MM.1S (cell line): ENCODE measurements around the gene SCRN3.

Experiments
- DNase-seq: peaks from one replicate; pipeline ENCODE4 v3.0.0-alpha.2; 2015
- H2AFZ ChIP-seq: fragments of 300-600 bp; sonication (generic); 2 replicates; pipeline ENCODE4 v1.6.0; 2016; ENCODE audit warnings: antibody characterized with exemption, low read length
- H3F3A ChIP-seq: fragments of 300-600 bp; sonication (generic); 2 replicates; pipeline ENCODE4 v1.6.1; 2016; ENCODE audit warnings: mild to moderate bottlenecking, antibody characterized with exemption, low read length, moderate library complexity, mixed read lengths; ENCODE audit not compliant: insufficient read depth
- H3K27ac ChIP-seq: fragments of 300-600 bp; sonication (generic); 2 replicates; pipeline ENCODE4 v1.5.1; 2016; ENCODE audit warnings: mild to moderate bottlenecking, low read length
- H3K27me3 ChIP-seq: fragments of 300-600 bp; sonication (generic); replicated peaks from 2 replicates; pipeline ENCODE4 v1.6.0; 2016; ENCODE audit warnings: low read length; ENCODE audit not compliant: insufficient read depth
- H3K36me3 ChIP-seq: fragments of 300-600 bp; sonication (generic); replicated peaks from 2 replicates; pipeline ENCODE4 v1.6.1; 2016; ENCODE audit warnings: mild to moderate bottlenecking, low read length, mixed read lengths; ENCODE audit not compliant: insufficient read depth
- H3K4me1 ChIP-seq: fragments of 300-600 bp; sonication (generic); 2 replicates; pipeline ENCODE4 v1.6.1; 2016; ENCODE audit warnings: low read length, mixed read lengths
- H3K4me2 ChIP-seq: fragments of 300-600 bp; sonication (generic); 2 replicates; pipeline ENCODE4 v1.6.0; 2016; ENCODE audit warnings: low read depth, low read length
- H3K4me3 ChIP-seq: fragments of 300-600 bp; sonication (generic); 2 replicates; pipeline ENCODE4 v1.5.1; 2016; ENCODE audit warnings: low read length, mixed read lengths
- H3K79me2 ChIP-seq: fragments of 300-600 bp; sonication (generic); 2 replicates; pipeline ENCODE4 v1.6.1; 2016; ENCODE audit warnings: mixed run types, low read length, mixed read lengths
- H3K9ac ChIP-seq: fragments of 300-600 bp; sonication (generic); 2 replicates; pipeline ENCODE4 v1.6.1; 2016; ENCODE audit warnings: low read length, mixed read lengths
- H3K9me2 ChIP-seq: fragments of 300-600 bp; sonication (generic); replicated peaks from 2 replicates; pipeline ENCODE4 v1.6.1; 2016; ENCODE audit warnings: mild to moderate bottlenecking, low read length, mixed read lengths; ENCODE audit not compliant: insufficient read depth
- H3K9me3 ChIP-seq: fragments of 300-600 bp; sonication (generic); replicated peaks from 2 replicates; pipeline ENCODE4 v1.6.1; 2016; ENCODE audit warnings: mild to moderate bottlenecking, low read length, mixed read lengths; ENCODE audit not compliant: insufficient read depth
- H4K20me1 ChIP-seq: fragments of 300-600 bp; sonication (generic); 2 replicates; pipeline ENCODE4 v1.6.1; 2016; ENCODE audit warnings: mild to moderate bottlenecking, low read length, moderate library complexity, mixed read lengths; ENCODE audit not compliant: insufficient read depth
- EZH2 ChIP-seq: fragments of 300-600 bp; sonication (generic); optimal IDR thresholded peaks from 2 replicates; pipeline ENCODE3; 2017; ENCODE audit warnings: low read depth, mild to moderate bottlenecking, antibody characterized with exemption, low read length, mixed read lengths
- EZH2phosphoT487 ChIP-seq: fragments of 300-600 bp; sonication (generic); IDR thresholded peaks from 2 replicates; pipeline ENCODE4 v1.6.1; 2018; ENCODE audit warnings: antibody characterized with exemption, low read length
- TF ChIP-seq, protein P1 (sequence below): fragments of 300-600 bp; sonication (generic); IDR thresholded peaks from 2 replicates; pipeline ENCODE4 v1.5.1; 2016; ENCODE audit warnings: antibody characterized with exemption, low read length, mixed read lengths

SCRN3 gene

DNA sequence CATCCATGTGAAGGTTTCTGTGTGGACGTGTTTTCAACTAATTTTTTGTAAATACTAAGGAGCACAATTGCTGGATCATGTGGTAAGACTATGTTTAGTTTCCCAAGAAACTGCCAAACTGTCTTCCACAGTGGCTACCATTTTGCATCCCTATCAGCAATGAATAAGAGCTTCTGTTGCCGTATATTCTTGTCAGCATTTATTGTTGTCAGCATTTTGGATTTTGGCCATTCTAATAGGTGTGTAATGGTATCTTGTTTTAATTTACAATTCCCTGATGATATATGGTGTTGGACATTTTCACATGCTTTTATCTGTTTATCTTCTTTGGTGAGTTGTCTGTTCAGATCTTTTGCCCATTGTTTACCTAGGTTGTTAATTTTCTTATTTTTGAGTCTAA, 34.5 kb downstream of the SCRN3 start:
- H3K4me1 ChIP-seq = no peaks in the 10 kb centered on the region
- H3K9me2 ChIP-seq = no peaks in the 10 kb centered on the region
- no peak overlapping the region for H3K4me3 ChIP-seq
- TF ChIP-seq, protein P1, sequence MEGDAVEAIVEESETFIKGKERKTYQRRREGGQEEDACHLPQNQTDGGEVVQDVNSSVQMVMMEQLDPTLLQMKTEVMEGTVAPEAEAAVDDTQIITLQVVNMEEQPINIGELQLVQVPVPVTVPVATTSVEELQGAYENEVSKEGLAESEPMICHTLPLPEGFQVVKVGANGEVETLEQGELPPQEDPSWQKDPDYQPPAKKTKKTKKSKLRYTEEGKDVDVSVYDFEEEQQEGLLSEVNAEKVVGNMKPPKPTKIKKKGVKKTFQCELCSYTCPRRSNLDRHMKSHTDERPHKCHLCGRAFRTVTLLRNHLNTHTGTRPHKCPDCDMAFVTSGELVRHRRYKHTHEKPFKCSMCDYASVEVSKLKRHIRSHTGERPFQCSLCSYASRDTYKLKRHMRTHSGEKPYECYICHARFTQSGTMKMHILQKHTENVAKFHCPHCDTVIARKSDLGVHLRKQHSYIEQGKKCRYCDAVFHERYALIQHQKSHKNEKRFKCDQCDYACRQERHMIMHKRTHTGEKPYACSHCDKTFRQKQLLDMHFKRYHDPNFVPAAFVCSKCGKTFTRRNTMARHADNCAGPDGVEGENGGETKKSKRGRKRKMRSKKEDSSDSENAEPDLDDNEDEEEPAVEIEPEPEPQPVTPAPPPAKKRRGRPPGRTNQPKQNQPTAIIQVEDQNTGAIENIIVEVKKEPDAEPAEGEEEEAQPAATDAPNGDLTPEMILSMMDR = no peak
- TF ChIP-seq EZH2phosphoT487 (no peak), EZH2 (no peak)
- no peaks in the 10 kb centered on the region for H3K79me2 ChIP-seq
- H3K9me3 ChIP-seq = no peaks in the 10 kb centered on the region
- H3F3A ChIP-seq = no peaks in the 10 kb centered on the region
- no peak for DNase-seq
- H3K36me3 ChIP-seq = no peaks in the 10 kb centered on the region
- no peak overlapping the region for H3K9ac ChIP-seq
- no peaks in the 10 kb centered on the region for H3K27me3 ChIP-seq
- no peak overlapping the region for H3K27ac ChIP-seq
- H4K20me1 ChIP-seq = no peaks in the 10 kb centered on the region
- no peak overlapping the region for H2AFZ ChIP-seq
- no peak overlapping the region for H3K4me2 ChIP-seq

DNA sequence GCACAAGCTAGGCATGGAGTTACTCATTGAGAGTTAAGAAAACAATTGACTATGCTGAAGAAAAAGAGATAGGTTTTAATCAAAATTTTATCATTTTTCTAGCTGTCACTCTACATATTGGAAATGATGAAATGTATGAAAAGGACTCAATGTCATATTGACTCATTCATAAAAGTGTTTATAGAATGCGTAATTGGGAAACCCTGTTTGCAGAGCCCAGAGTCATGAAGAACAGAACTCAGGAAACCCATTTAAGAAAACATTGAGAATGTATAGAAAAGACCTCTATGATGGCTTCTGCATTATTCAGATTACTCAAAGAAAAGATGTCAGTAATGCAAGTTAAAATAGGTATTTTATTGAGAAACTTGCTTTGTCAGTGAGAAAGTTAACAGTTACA, 36.4 kb downstream of the SCRN3 start:
- DNase-seq = no peak
- TF ChIP-seq EZH2 (no peak), EZH2phosphoT487 (no peak)
- TF ChIP-seq, protein P1 = no peak
- no peaks in the 10 kb centered on the region for H3K36me3 ChIP-seq
- H3F3A ChIP-seq = no peaks in the 10 kb centered on the region
- no peaks in the 10 kb centered on the region for H3K9me3 ChIP-seq
- H4K20me1 ChIP-seq = no peaks in the 10 kb centered on the region
- no peak overlapping the region for H3K4me2 ChIP-seq
- no peak overlapping the region for H3K27ac ChIP-seq
- no peaks in the 10 kb centered on the region for H3K27me3 ChIP-seq
- H3K79me2 ChIP-seq = no peaks in the 10 kb centered on the region
- no peak overlapping the region for H2AFZ ChIP-seq
- no peak overlapping the region for H3K9ac ChIP-seq
- no peaks in the 10 kb centered on the region for H3K9me2 ChIP-seq
- H3K4me1 ChIP-seq = no peaks in the 10 kb centered on the region
- H3K4me3 ChIP-seq = no peak overlapping the region

DNA sequence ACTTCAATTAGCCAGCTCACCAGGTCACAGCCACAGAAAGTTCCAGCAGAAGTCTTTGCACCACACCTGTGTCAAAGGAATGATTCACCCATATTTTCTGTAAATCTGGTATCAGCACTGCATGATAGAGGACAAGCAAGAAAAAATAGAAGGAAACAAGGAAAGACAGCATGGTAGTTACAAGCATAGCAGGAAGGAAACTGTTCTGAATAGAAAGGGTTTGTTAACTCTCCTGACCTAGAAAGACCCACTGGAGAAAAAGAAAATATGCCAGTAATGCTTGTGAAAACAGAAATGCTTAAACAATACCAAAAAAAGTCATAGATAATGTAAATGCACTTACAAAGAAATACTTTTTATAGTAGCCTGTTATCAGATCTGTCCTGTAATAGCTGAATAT, 40.8 kb downstream of the SCRN3 start:
- no peaks in the 10 kb centered on the region for H3F3A ChIP-seq
- H3K27ac ChIP-seq = no peak overlapping the region
- H3K9me2 ChIP-seq = no peaks in the 10 kb centered on the region
- H3K79me2 ChIP-seq = no peaks in the 10 kb centered on the region
- no peak for DNase-seq
- no peaks in the 10 kb centered on the region for H4K20me1 ChIP-seq
- H3K4me3 ChIP-seq = no peak overlapping the region
- H2AFZ ChIP-seq = no peak overlapping the region
- H3K9me3 ChIP-seq = no peaks in the 10 kb centered on the region
- no peaks in the 10 kb centered on the region for H3K4me1 ChIP-seq
- no peaks in the 10 kb centered on the region for H3K27me3 ChIP-seq
- no peak for TF ChIP-seq EZH2phosphoT487
- H3K36me3 ChIP-seq = no peaks in the 10 kb centered on the region
- no peak overlapping the region for H3K9ac ChIP-seq
- no peak overlapping the region for H3K4me2 ChIP-seq

DNA sequence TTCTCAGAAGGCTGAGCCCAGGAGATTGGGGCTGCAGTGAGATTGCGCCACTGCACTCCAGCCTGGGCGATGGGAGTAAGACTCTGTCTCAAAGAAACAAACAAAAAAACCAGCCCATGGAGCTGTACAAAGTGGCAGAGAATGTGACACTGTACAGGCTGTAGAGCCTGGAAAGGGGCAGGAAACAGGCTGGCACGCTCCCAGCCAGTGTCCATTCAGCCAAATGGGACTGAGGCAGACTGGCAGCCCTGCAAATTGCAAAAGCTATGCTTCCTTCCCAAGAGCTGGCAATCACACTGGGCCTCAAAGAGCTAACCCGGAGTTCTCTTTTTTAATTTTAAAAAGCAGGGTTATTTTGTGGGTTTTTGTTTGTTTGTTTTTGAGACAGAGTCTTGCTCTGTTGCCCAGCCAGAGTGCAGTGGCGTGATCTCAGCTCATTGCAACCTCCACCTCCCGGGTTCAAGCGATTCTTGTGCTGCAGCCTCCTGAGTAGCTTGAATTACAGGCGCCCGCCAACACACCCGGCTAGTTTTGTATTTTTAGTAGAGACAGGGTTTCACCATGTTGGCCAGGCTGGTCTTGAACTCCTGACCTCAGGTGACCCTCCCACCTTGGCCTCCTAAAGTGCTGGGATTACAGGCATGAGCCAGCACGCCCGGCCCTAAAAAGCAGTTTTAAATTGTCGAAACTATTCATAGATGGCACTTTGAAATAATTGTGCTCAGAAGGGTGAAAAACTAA, 42.8 kb downstream of the SCRN3 start:
- H3K36me3 ChIP-seq = no peaks in the 10 kb centered on the region
- H3K4me3 ChIP-seq = no peak overlapping the region
- H3K9ac ChIP-seq = no peak overlapping the region
- TF ChIP-seq EZH2phosphoT487 (no peak), EZH2 (no peak)
- TF ChIP-seq, protein P1 = no peak
- no peaks in the 10 kb centered on the region for H3K27me3 ChIP-seq
- H3K9me3 ChIP-seq = no peaks in the 10 kb centered on the region
- H2AFZ ChIP-seq = no peak overlapping the region
- H3K4me2 ChIP-seq = no peak overlapping the region
- H3F3A ChIP-seq = no peaks in the 10 kb centered on the region
- no peaks in the 10 kb centered on the region for H4K20me1 ChIP-seq
- H3K4me1 ChIP-seq = no peaks in the 10 kb centered on the region
- no peak for DNase-seq
- no peaks in the 10 kb centered on the region for H3K9me2 ChIP-seq
- H3K79me2 ChIP-seq = no peaks in the 10 kb centered on the region
- H3K27ac ChIP-seq = no peak overlapping the region
